ENCODE measurements around the gene FER1L5.

DNA sequence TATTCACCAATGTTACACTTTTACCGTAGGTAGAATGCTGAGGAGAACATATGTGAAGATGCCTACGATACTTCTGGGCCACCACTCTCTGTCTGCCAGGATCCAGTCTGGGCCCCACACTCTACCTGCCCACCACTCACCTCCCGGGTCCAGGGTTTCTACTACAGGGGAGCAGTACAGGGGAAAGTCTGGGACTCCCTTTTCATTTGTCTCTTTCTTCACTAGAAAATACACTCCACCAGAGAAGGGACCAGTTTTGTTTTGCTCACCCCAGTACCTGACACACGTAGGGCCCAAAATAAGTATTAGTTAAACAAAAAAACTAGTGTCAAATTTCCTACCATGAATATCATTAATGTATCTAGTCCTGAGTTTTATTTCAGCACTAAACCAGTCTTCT lies 25.6 kb upstream of the FER1L5 start:
- TF ChIP-seq EGR1 (conservative IDR thresholded peaks at IDR 0.05) (no peak), TRIM28 (IDR thresholded peaks at IDR 0.05) (no peak), NCOA1 (IDR thresholded peaks at IDR 0.05; ENCODE audit: low read depth) (no peak), HNRNPL (IDR thresholded peaks at IDR 0.05; ENCODE audit: low read depth, low read length) (no peak), MYNN (IDR thresholded peaks at IDR 0.05) (no peak), MYNN (CRISPR knock-in tag; IDR thresholded peaks at IDR 0.05) (no peak)
- TF ChIP-seq, protein P1, sequence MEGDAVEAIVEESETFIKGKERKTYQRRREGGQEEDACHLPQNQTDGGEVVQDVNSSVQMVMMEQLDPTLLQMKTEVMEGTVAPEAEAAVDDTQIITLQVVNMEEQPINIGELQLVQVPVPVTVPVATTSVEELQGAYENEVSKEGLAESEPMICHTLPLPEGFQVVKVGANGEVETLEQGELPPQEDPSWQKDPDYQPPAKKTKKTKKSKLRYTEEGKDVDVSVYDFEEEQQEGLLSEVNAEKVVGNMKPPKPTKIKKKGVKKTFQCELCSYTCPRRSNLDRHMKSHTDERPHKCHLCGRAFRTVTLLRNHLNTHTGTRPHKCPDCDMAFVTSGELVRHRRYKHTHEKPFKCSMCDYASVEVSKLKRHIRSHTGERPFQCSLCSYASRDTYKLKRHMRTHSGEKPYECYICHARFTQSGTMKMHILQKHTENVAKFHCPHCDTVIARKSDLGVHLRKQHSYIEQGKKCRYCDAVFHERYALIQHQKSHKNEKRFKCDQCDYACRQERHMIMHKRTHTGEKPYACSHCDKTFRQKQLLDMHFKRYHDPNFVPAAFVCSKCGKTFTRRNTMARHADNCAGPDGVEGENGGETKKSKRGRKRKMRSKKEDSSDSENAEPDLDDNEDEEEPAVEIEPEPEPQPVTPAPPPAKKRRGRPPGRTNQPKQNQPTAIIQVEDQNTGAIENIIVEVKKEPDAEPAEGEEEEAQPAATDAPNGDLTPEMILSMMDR (IDR thresholded peaks at IDR 0.05 in 2 of 3, conservative IDR thresholded peaks at IDR 0.05 in 1 of 3; ENCODE audit: insufficient read depth in 2 of 3, low read depth in 1 of 3, low read length in 3 of 3) = no peak
